Measurements from ENCODE around the gene ZP4. TPM values are rescaled to one million over a fixed set of nuclear protein-coding genes. Genes with fewer than 3 reads are reported as not detected.

Gene ZP4
- total and polyA plus RNA-seq, 2 experiments from 2014 or later, result not detected

- TF ChIP-seq NANOG (IDR thresholded peaks at IDR 0.05; ENCODE audit: borderline replicate concordance) (no peak), ZNF331 (CRISPR knock-in tag; IDR thresholded peaks at IDR 0.05; ENCODE audit: low read depth) (no peak), STAT1 (IDR thresholded peaks at IDR 0.05; ENCODE audit: unreplicated experiment) (no peak), ZNF114 (CRISPR knock-in tag; IDR thresholded peaks at IDR 0.05) (no peak), CREB1 (CRISPR knock-in tag; IDR thresholded peaks at IDR 0.05; ENCODE audit: low read depth) (no peak), REST (IDR thresholded peaks at IDR 0.05; ENCODE audit: unreplicated experiment) (no peak), EZH2 (IDR thresholded peaks at IDR 0.05; ENCODE audit: low read depth, unreplicated experiment) (no peak), POLR2AphosphoS5 (IDR thresholded peaks at IDR 0.05; ENCODE audit: low read depth) (no peak)
These were observed 6.5 kb downstream of the ZP4 start (continued) for GRCh38 chr1:237884237-237884636.

DNA sequence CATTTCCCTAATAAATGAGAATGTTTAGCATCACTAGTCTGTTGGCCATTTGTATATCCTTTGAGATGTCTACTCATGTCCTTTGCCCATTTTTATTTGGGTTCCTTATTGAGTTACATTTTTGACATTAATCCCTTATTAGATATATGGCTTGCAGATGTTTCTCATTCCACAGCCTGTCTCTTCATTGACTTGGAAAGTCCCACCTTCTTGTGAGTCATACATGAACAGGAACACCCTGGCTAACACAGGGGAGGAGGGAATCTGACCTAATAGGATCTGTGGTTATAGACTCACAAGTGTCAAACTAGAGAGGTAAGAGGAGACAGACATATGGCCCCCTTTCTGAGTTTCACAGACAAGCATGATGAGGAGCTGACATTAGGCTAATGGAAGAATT lies 11.5 kb downstream of the ZP4 start:
- H3K4me3 Mint-ChIP-seq, result no peak overlapping the region
- Histone ChIP-seq H3K4me1 (ENCODE audit: insufficient read depth) (no peaks in the 10 kb centered on the region), H3K9me2 (ENCODE audit: insufficient read depth) (0 out of 2 replicates have a peak, but pooled peaks cover 10% of the 10 kb centered on the region), H3K4me3 (no peak overlapping the region), H3K36me3 (ENCODE audit: insufficient read depth) (no peaks in the 10 kb centered on the region), H3K27me3 (ENCODE audit: insufficient read depth) (no peaks in the 10 kb centered on the region), H2AFZ (no peak overlapping the region), H3F3A (replicated peaks; ENCODE audit: low read depth) (no peaks in the 10 kb centered on the region), H3K4me2 (no peak overlapping the region), H3K79me2 (replicated peaks; ENCODE audit: insufficient read depth) (no peaks in the 10 kb centered on the region), H3K27ac (ENCODE audit: low read depth) (no peak overlapping the region), H4K20me1 (replicated peaks; ENCODE audit: insufficient read depth) (no peaks in the 10 kb centered on the region)
- DNase-seq (ENCODE audit: low spot score) (no peak), ATAC-seq (no peak)
- H3K36me3 Mint-ChIP-seq (ENCODE audit: low read depth), result no peaks in the 10 kb centered on the region
- H3K9me3 Mint-ChIP-seq, result no peaks in the 10 kb centered on the region; the same call in 2 of the 3 replicates
- H3K27ac Mint-ChIP-seq, result no peak overlapping the region
- H3K4me1 Mint-ChIP-seq, result no peaks in the 10 kb centered on the region; the same call in 2 of the 3 replicates
- peaks cover 3% of the 10 kb centered on the region for H3K27me3 Mint-ChIP-seq (ENCODE audit: insufficient read depth, low read depth, poor library complexity)
- TF ChIP-seq, protein P1, sequence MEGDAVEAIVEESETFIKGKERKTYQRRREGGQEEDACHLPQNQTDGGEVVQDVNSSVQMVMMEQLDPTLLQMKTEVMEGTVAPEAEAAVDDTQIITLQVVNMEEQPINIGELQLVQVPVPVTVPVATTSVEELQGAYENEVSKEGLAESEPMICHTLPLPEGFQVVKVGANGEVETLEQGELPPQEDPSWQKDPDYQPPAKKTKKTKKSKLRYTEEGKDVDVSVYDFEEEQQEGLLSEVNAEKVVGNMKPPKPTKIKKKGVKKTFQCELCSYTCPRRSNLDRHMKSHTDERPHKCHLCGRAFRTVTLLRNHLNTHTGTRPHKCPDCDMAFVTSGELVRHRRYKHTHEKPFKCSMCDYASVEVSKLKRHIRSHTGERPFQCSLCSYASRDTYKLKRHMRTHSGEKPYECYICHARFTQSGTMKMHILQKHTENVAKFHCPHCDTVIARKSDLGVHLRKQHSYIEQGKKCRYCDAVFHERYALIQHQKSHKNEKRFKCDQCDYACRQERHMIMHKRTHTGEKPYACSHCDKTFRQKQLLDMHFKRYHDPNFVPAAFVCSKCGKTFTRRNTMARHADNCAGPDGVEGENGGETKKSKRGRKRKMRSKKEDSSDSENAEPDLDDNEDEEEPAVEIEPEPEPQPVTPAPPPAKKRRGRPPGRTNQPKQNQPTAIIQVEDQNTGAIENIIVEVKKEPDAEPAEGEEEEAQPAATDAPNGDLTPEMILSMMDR (conservative IDR thresholded peaks at IDR 0.05; ENCODE audit: low read depth in 2 of 2), result no peak
- TF ChIP-seq CREB1 (CRISPR knock-in tag; IDR thresholded peaks at IDR 0.05; ENCODE audit: low read depth) (no peak), EZH2 (IDR thresholded peaks at IDR 0.05; ENCODE audit: low read depth, unreplicated experiment) (no peak), NANOG (IDR thresholded peaks at IDR 0.05; ENCODE audit: borderline replicate concordance) (no peak), JUNB (IDR thresholded peaks at IDR 0.05; ENCODE audit: unreplicated experiment) (no peak), POLR2AphosphoS5 (IDR thresholded peaks at IDR 0.05; ENCODE audit: low read depth) (no peak), REST (IDR thresholded peaks at IDR 0.05; ENCODE audit: unreplicated experiment) (no peak), ZNF331 (CRISPR knock-in tag; IDR thresholded peaks at IDR 0.05; ENCODE audit: low read depth) (no peak)

Data from GM23338 (cell line).